Head of caudate nucleus (tissue), 42 donors: ENCODE results near the gene TPD52L2.

Experiments
- DNase-seq, 42 donors: peaks; one replicate each; pipeline versions ENCODE4 v3.0.0 to v3.0.0-alpha.2; 2020 to 2021; ENCODE audit warnings: mixed read lengths in 7 of 42
- intact Hi-C: fragments of 100-400 bp; cut with DNase I; formaldehyde crosslinking; loops from one replicate; pipeline ENCODE4 v1.15.0; 2022

Gene TPD52L2

GRCh38 chr20:63939061-63939935 lies 74.2 kb downstream of the TPD52L2 start:
- DNase-seq, result peak in 1 of 42 donors; percentile 41
- intact Hi-C loops, result no loop called here

- intact Hi-C loops, result no loop called here
- DNase-seq, result no peak
Observed at GRCh38 chr20:63940071-63940471, 75.0 kb downstream of the TPD52L2 start.

- intact Hi-C loops, result no loop called here
Observed at GRCh38 chr20:63940472-63941266, 75.6 kb downstream of the TPD52L2 start.

More at GRCh38 chr20:63940472-63941266, 75.6 kb downstream of the TPD52L2 start:
- no peak for DNase-seq
